C4-2B (cell line): ENCODE data around the gene RAPSN.

Experiments used
- CTCF ChIP-seq: fragments of 450-650 bp; conservative IDR thresholded peaks from 2 replicates; pipeline ENCODE4 v1.5.1; 2017; ENCODE audit warnings: mild to moderate bottlenecking
- ZFX ChIP-seq: fragments of 450-650 bp; IDR thresholded peaks from 2 replicates; pipeline ENCODE4 v1.6.1; 2017

- TF ChIP-seq CTCF (no peak), ZFX (no peak)
These were observed 56.3 kb downstream of the RAPSN start for GRCh38 chr11:47392546-47393162.
